GM12878 (cell line): ENCODE data around the gene PPP1R12A. TPM values are rescaled to one million over a fixed set of nuclear protein-coding genes. Genes with fewer than 3 reads are reported as not detected.

Source experiments
- ATF7 ChIP-seq: fragments of 450-650 bp; IDR thresholded peaks from 2 replicates; pipeline ENCODE4 v1.6.1; 2016; ENCODE audit warnings: low read depth, mild to moderate bottlenecking
- BMI1 ChIP-seq: fragments of 450-650 bp; IDR thresholded peaks from 2 replicates; pipeline ENCODE4 v1.6.1; 2016; ENCODE audit warnings: mild to moderate bottlenecking, moderate library complexity, borderline replicate concordance
- DPF2 ChIP-seq: fragments of 450-650 bp; IDR thresholded peaks from 2 replicates; pipeline ENCODE4 v1.6.1; 2017; ENCODE audit warnings: mild to moderate bottlenecking
- POLR2AphosphoS5 ChIP-seq: IDR thresholded peaks from 2 replicates; pipeline ENCODE4 v1.6.1; 2011; ENCODE audit warnings: mild to moderate bottlenecking, low read length, inconsistent platforms
- RFX5 ChIP-seq: IDR thresholded peaks from 2 replicates; pipeline ENCODE4 v1.6.1; 2011; ENCODE audit warnings: low read depth, low read length, improper control_type of control experiment
- STAT1 ChIP-seq: fragments of 450-650 bp; conservative IDR thresholded peaks from 2 replicates; pipeline ENCODE4 v1.6.1; 2014; ENCODE audit warnings: antibody characterized with exemption, mild to moderate bottlenecking
- WRNIP1 ChIP-seq: IDR thresholded peaks from 2 replicates; pipeline ENCODE4 v1.6.1; 2011; ENCODE audit warnings: low read depth, low read length, improper control_type of control experiment, borderline replicate concordance
- ZNF207 ChIP-seq: fragments of 450-650 bp; IDR thresholded peaks from 2 replicates; pipeline ENCODE4 v1.6.1; 2014; ENCODE audit warnings: antibody characterized with exemption, mild to moderate bottlenecking, borderline replicate concordance
- ZSCAN29 ChIP-seq: fragments of 450-650 bp; IDR thresholded peaks from 2 replicates; pipeline ENCODE4 v1.6.1; 2017; ENCODE audit warnings: mild to moderate bottlenecking, moderate library complexity
- polyA plus RNA-seq, 11 experiments: library from polyadenylated mRNA; depleted of rRNA in 4 of 11; unstranded in 6 of 11; stranded (reverse) in 5 of 11; fragments of >200 nt; fragmentation: Nextera tagmentation in 4 of 11; fragmentation: Illumina TruSeq in 1 of 11; extraction: Ambion mirVana in 4 of 11; extraction: Trizol in 1 of 11; gene quantifications; 1 replicate in 1 of 11; 2 replicates in 10 of 11; pipeline versions ENCODE4 v1.2.1 to v1.2.3, GENCODE V29; 2011 to 2016; ENCODE audit warnings: inconsistent platforms in 2 of 11, missing spikeins in 2 of 11, low read depth in 1 of 11
- total RNA-seq, 4 experiments: library from RNA; depleted of rRNA in 3 of 4; stranded (reverse); fragments of >200 nt in 3 of 4; fragmentation: Illumina TruSeq in 1 of 4; extraction: Trizol in 1 of 4; gene quantifications; 2 replicates each; pipeline versions ENCODE4 v1.2.1 to v1.2.3, GENCODE V29; 2013 to 2021
- TF ChIP-seq, protein P1 (sequence below): fragments of 450-650 bp; IDR thresholded peaks from 2 replicates; pipeline ENCODE4 v1.6.1; 2018; ENCODE audit warnings: borderline replicate concordance, mild to moderate bottlenecking; ENCODE audit not compliant: partially characterized antibody
- TF ChIP-seq, protein P2 (sequence below), 3 experiments: IDR thresholded peaks in 2 of 3; conservative IDR thresholded peaks in 1 of 3; 2 replicates each; pipeline ENCODE4 v1.5.1; 2011; ENCODE audit warnings: low read depth in 3 of 3, low read length in 3 of 3, mild to moderate bottlenecking in 3 of 3, control low read depth in 2 of 3, moderate library complexity in 2 of 3, inconsistent platforms in 1 of 3, mixed read lengths in 1 of 3; ENCODE audit not compliant: control insufficient read depth in 2 of 3, insufficient read depth in 1 of 3; ENCODE audit errors: extremely low read depth in 1 of 3
- TF ChIP-seq, protein P3 (sequence below): IDR thresholded peaks from 2 replicates; pipeline ENCODE4 v1.6.1; 2012; ENCODE audit warnings: low read depth, low read length, improper control_type of control experiment

The PPP1R12A gene
- total and polyA plus RNA-seq, 10 of the 15 experiments (the other 5 are each of a cell fraction or from before 2014, with no cell fraction given) = 22.8 to 134 (median 51.4) TPM

DNA sequence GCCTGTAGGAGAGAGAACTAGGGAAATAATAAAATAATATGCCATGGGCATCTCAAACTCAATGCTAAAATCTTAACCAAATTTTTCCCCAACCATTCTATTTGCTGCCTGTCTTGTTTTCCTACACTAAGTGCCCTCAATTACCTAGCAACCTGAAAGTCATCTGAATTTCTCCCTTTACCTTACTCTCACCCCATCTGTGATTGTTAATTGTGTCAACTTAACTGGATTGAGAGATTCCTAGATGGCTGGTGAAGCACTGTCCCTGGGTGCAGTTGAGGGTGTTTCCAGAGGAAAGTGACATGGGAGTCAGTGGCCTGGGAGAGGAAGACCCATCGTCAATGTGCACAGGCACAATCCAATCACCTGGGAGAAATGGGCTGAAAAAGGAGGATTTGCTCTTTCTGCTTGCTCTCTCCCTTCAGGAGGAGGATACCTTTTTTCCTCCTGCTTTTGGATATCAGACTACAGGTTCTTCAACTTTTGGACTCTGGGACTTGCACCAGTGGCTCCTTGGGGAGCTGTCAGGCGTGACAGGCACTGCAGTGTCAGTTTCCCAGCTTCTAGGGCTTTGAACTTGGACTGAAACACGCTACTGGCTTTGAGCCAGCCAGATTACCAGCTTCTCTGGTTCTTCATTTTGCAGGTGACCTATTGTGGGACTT lies 100.1 kb downstream of the PPP1R12A start (continued):
- TF ChIP-seq, protein P1, sequence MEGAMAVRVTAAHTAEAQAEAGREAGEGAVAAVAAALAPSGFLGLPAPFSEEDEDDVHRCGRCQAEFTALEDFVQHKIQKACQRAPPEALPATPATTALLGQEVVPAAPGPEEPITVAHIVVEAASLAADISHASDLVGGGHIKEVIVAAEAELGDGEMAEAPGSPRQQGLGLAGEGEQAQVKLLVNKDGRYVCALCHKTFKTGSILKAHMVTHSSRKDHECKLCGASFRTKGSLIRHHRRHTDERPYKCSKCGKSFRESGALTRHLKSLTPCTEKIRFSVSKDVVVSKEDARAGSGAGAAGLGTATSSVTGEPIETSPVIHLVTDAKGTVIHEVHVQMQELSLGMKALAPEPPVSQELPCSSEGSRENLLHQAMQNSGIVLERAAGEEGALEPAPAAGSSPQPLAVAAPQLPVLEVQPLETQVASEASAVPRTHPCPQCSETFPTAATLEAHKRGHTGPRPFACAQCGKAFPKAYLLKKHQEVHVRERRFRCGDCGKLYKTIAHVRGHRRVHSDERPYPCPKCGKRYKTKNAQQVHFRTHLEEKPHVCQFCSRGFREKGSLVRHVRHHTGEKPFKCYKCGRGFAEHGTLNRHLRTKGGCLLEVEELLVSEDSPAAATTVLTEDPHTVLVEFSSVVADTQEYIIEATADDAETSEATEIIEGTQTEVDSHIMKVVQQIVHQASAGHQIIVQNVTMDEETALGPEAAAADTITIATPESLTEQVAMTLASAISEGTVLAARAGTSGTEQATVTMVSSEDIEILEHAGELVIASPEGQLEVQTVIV = no peak
- TF ChIP-seq ZSCAN29 = no peak
- TF ChIP-seq ZNF207 = no peak
- no peak for TF ChIP-seq ATF7
- no peak for TF ChIP-seq WRNIP1
- TF ChIP-seq, protein P2, sequence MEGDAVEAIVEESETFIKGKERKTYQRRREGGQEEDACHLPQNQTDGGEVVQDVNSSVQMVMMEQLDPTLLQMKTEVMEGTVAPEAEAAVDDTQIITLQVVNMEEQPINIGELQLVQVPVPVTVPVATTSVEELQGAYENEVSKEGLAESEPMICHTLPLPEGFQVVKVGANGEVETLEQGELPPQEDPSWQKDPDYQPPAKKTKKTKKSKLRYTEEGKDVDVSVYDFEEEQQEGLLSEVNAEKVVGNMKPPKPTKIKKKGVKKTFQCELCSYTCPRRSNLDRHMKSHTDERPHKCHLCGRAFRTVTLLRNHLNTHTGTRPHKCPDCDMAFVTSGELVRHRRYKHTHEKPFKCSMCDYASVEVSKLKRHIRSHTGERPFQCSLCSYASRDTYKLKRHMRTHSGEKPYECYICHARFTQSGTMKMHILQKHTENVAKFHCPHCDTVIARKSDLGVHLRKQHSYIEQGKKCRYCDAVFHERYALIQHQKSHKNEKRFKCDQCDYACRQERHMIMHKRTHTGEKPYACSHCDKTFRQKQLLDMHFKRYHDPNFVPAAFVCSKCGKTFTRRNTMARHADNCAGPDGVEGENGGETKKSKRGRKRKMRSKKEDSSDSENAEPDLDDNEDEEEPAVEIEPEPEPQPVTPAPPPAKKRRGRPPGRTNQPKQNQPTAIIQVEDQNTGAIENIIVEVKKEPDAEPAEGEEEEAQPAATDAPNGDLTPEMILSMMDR (IDR thresholded peaks at IDR 0.05 in 2 of 3, conservative IDR thresholded peaks at IDR 0.05 in 1 of 3; ENCODE audit: control insufficient read depth in 2 of 3, extremely low read depth in 1 of 3, insufficient read depth in 1 of 3, low read depth in 3 of 3, low read length in 3 of 3) = no peak
- no peak for TF ChIP-seq DPF2
- no peak for TF ChIP-seq RFX5
- no peak for TF ChIP-seq STAT1
- no peak for TF ChIP-seq BMI1
- TF ChIP-seq, protein P3, sequence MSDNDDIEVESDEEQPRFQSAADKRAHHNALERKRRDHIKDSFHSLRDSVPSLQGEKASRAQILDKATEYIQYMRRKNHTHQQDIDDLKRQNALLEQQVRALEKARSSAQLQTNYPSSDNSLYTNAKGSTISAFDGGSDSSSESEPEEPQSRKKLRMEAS = no peak
- TF ChIP-seq POLR2AphosphoS5 = no peak
